GM23338 (cell line): ENCODE data around the gene SOX13. TPM values are rescaled to one million over a fixed set of nuclear protein-coding genes. Genes with fewer than 3 reads are reported as not detected.

ENCODE experiments used
- ATAC-seq: fragments of 200-7000 bp; cut with Tn5 transposase; 3 replicates; pipeline ENCODE4 v1.9.1; 2020
- DNase-seq: peaks from one replicate; pipeline ENCODE4 v3.0.0-alpha.2; 2015; ENCODE audit warnings: low spot score
- H2AFZ ChIP-seq: fragments of 200-600 bp; sonication (generic); 2 replicates; pipeline ENCODE4 v1.8.0; 2016; ENCODE audit warnings: antibody characterized with exemption, mild to moderate bottlenecking, moderate library complexity
- H3F3A ChIP-seq: fragments of 200-600 bp; sonication (generic); replicated peaks from 2 replicates; pipeline ENCODE4 v1.8.0; 2017; ENCODE audit warnings: antibody characterized with exemption, mixed run types, low read depth
- H3K27ac ChIP-seq: fragments of 200-600 bp; sonication (generic); 2 replicates; pipeline ENCODE4 v1.6.1; 2016; ENCODE audit warnings: low read depth
- H3K27me3 ChIP-seq: fragments of 200-600 bp; sonication (generic); 2 replicates; pipeline ENCODE4 v1.8.0; 2016; ENCODE audit warnings: mild to moderate bottlenecking, mixed run types, moderate library complexity; ENCODE audit not compliant: insufficient read depth
- H3K36me3 ChIP-seq: fragments of 200-600 bp; sonication (generic); 2 replicates; pipeline ENCODE4 v1.8.0; 2016; ENCODE audit warnings: mild to moderate bottlenecking; ENCODE audit not compliant: insufficient read depth
- H3K4me1 ChIP-seq: fragments of 200-600 bp; sonication (generic); 2 replicates; pipeline ENCODE4 v1.8.0; 2016; ENCODE audit warnings: mild to moderate bottlenecking, moderate library complexity; ENCODE audit not compliant: insufficient read depth
- H3K4me2 ChIP-seq: fragments of 200-600 bp; sonication (generic); 2 replicates; pipeline ENCODE4 v1.7.1; 2017; ENCODE audit warnings: mixed run types
- H3K4me3 ChIP-seq: fragments of 200-600 bp; sonication (generic); 2 replicates; pipeline ENCODE4 v1.6.1; 2016; ENCODE audit warnings: mixed run types
- H3K79me2 ChIP-seq: fragments of 200-600 bp; sonication (generic); replicated peaks from 2 replicates; pipeline ENCODE4 v1.8.0; 2017; ENCODE audit warnings: mild to moderate bottlenecking; ENCODE audit not compliant: insufficient read depth
- H3K9me2 ChIP-seq: fragments of 200-600 bp; sonication (generic); 2 replicates; pipeline ENCODE4 v1.8.0; 2017; ENCODE audit not compliant: insufficient read depth
- H4K20me1 ChIP-seq: fragments of 200-600 bp; sonication (generic); replicated peaks from 2 replicates; pipeline ENCODE4 v1.8.0; 2017; ENCODE audit warnings: mild to moderate bottlenecking; ENCODE audit not compliant: insufficient read depth
- H3K27ac Mint-ChIP-seq: 2 replicates; pipeline ENCODE4 v1.8.0; 2020; ENCODE audit warnings: inconsistent platforms, mild to moderate bottlenecking, moderate library complexity, mixed read lengths
- H3K27me3 Mint-ChIP-seq: 3 replicates; pipeline ENCODE4 v1.8.0; 2022; ENCODE audit warnings: low read depth, mild to moderate bottlenecking, moderate library complexity, mixed read lengths, inconsistent platforms; ENCODE audit not compliant: insufficient read depth, poor library complexity
- H3K36me3 Mint-ChIP-seq: 3 replicates; pipeline ENCODE4 v1.8.0; 2021; ENCODE audit warnings: low read depth, mild to moderate bottlenecking, inconsistent platforms, moderate library complexity, mixed read lengths
- H3K4me1 Mint-ChIP-seq: 3 replicates; pipeline ENCODE4 v1.8.0; 2020; ENCODE audit warnings: mild to moderate bottlenecking, inconsistent platforms, mixed read lengths
- H3K4me3 Mint-ChIP-seq: 3 replicates; pipeline ENCODE4 v1.8.0; 2021; ENCODE audit warnings: moderate library complexity, mild to moderate bottlenecking, inconsistent platforms, mixed read lengths
- H3K9me3 Mint-ChIP-seq: 3 replicates; pipeline ENCODE4 v1.8.0; 2020; ENCODE audit warnings: moderate library complexity, mild to moderate bottlenecking, inconsistent platforms, mixed read lengths
- CREB1 ChIP-seq: fragments of 250-450 bp; sonication (Bioruptor Pico); IDR thresholded peaks from 2 replicates; pipeline ENCODE4 v1.5.0; 2020; ENCODE audit warnings: low read depth, mild to moderate bottlenecking, moderate library complexity
- CTCF ChIP-seq, 2 experiments: fragments of 200-600 bp in 1 of 2; sonication (generic) in 1 of 2; conservative IDR thresholded peaks; 2 replicates each; pipeline versions ENCODE4 v1.5.1 to v1.6.1; 2016 to 2017; ENCODE audit warnings: antibody characterized with exemption in 2 of 2, low read depth in 2 of 2, mild to moderate bottlenecking in 2 of 2, moderate library complexity in 1 of 2
- ETS1 ChIP-seq: IDR thresholded peaks from 2 replicates; pipeline ENCODE4 v1.6.1; 2016; ENCODE audit warnings: antibody characterized with exemption
- EZH2 ChIP-seq: fragments of 200-600 bp; sonication (generic); IDR thresholded peaks from one replicate; pipeline ENCODE4 v1.8.0; 2017; ENCODE audit warnings: antibody characterized with exemption, mild to moderate bottlenecking, low read depth; ENCODE audit not compliant: unreplicated experiment
- EZH2phosphoT487 ChIP-seq: fragments of 200-600 bp; sonication (generic); IDR thresholded peaks from one replicate; pipeline ENCODE4 v1.8.1; 2018; ENCODE audit warnings: antibody characterized with exemption; ENCODE audit not compliant: unreplicated experiment
- JUNB ChIP-seq: IDR thresholded peaks from one replicate; pipeline ENCODE4 v1.6.1; 2016; ENCODE audit warnings: antibody characterized with exemption; ENCODE audit not compliant: unreplicated experiment
- NANOG ChIP-seq: IDR thresholded peaks from 2 replicates; pipeline ENCODE4 v1.6.1; 2016; ENCODE audit warnings: antibody characterized with exemption, borderline replicate concordance
- POLR2AphosphoS5 ChIP-seq: IDR thresholded peaks from 2 replicates; pipeline ENCODE4 v1.6.1; 2016; ENCODE audit warnings: antibody characterized with exemption, low read depth
- STAT1 ChIP-seq: IDR thresholded peaks from one replicate; pipeline ENCODE4 v1.6.1; 2016; ENCODE audit warnings: antibody characterized with exemption; ENCODE audit not compliant: unreplicated experiment
- ZNF114 ChIP-seq: fragments of 250-450 bp; sonication (Bioruptor Pico); IDR thresholded peaks from 2 replicates; pipeline ENCODE4 v1.5.0; 2020; ENCODE audit warnings: mild to moderate bottlenecking, moderate library complexity
- ZNF331 ChIP-seq: fragments of 250-450 bp; sonication (Bioruptor Pico); IDR thresholded peaks from 2 replicates; pipeline ENCODE4 v1.5.0; 2020; ENCODE audit warnings: low read depth, mild to moderate bottlenecking, moderate library complexity
- ZNF462 ChIP-seq: fragments of 250-450 bp; sonication (Bioruptor Pico); IDR thresholded peaks from 2 replicates; pipeline ENCODE4 v1.5.0; 2020; ENCODE audit warnings: mild to moderate bottlenecking, moderate library complexity
- polyA plus RNA-seq: library from polyadenylated mRNA; unstranded; fragments of >200 nt; fragmentation: Nextera tagmentation; extraction: Ambion mirVana; gene quantifications from 2 replicates; pipeline ENCODE4 v1.2.1, GENCODE V29; 2016
- total RNA-seq: library from RNA; depleted of rRNA; stranded (reverse); fragments of >200 nt; shearing (Covaris generic); gene quantifications from 2 replicates; pipeline ENCODE4 v1.2.3, GENCODE V29; 2014
- TF ChIP-seq, protein P1 (sequence below): IDR thresholded peaks from one replicate; pipeline ENCODE4 v1.6.1; 2018; ENCODE audit warnings: antibody characterized with exemption; ENCODE audit not compliant: unreplicated experiment

The SOX13 gene
- total and polyA plus RNA-seq, 2 experiments from 2014 or later = 28.6 to 123 TPM

DNA sequence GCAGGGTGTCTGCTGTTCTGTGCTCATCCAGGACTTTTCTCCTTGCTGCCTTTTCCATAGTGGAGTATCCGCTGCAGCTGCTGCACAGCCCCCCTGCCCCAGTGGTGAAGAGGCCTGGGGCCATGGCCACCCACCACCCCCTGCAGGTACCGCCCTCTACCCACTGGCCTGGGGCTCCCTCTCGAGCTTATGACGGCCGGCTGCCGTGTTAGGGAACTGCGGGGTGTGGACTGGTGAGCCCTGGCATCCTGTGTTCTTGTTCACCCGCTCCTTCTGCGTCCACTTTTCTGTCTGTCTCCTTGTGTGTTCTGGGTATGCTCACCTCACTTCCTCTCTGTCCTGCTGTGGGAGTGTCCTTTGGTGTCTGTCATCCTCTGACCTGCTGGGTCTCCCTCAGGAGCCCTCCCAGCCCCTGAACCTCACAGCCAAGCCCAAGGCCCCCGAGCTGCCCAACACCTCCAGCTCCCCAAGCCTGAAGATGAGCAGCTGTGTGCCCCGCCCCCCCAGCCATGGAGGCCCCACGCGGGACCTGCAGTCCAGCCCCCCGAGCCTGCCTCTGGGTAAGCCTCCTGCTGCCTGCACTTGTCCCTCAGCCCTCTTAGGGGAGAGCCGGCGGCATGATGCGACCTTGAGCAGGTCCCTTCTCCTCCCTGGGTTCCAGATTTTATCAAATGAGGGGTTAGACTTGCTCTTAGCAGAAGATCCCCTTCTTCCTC, 49.1 kb downstream of the SOX13 start:
- no peaks in the 10 kb centered on the region for H3K9me2 ChIP-seq
- Mint-ChIP-seq H3K36me3 (peaks cover 87% of the 10 kb centered on the region), H3K4me3 (no peak overlapping the region), H3K27me3 (peaks cover 15% of the 10 kb centered on the region), H3K9me3 (no peaks in the 10 kb centered on the region), H3K27ac (no peak overlapping the region), H3K4me1 (peaks cover 19% of the 10 kb centered on the region)
- H3K36me3 ChIP-seq = peaks cover 42% of the 10 kb centered on the region
- ATAC-seq (no peak), DNase-seq (no peak)
- no peak overlapping the region for H3K4me2 ChIP-seq
- H2AFZ ChIP-seq = no peak overlapping the region
- H3F3A ChIP-seq = 0 out of 2 replicates have a peak, but pooled peaks cover 14% of the 10 kb centered on the region
- H3K79me2 ChIP-seq = 0 out of 2 replicates have a peak, but pooled peaks cover 3% of the 10 kb centered on the region
- H4K20me1 ChIP-seq = peaks cover 16% of the 10 kb centered on the region
- TF ChIP-seq NANOG (no peak), POLR2AphosphoS5 (no peak), EZH2 (no peak), CREB1 (CRISPR knock-in tag) (no peak), ZNF331 (CRISPR knock-in tag) (no peak), ZNF114 (no peak), CTCF (conservative IDR thresholded peaks at IDR 0.05; ENCODE audit: low read depth in 2 of 2) (no peak), EZH2phosphoT487 (no peak), JUNB (no peak), STAT1 (no peak), ZNF462 (CRISPR knock-in tag) (no peak), ETS1 (no peak)
- TF ChIP-seq, protein P1, sequence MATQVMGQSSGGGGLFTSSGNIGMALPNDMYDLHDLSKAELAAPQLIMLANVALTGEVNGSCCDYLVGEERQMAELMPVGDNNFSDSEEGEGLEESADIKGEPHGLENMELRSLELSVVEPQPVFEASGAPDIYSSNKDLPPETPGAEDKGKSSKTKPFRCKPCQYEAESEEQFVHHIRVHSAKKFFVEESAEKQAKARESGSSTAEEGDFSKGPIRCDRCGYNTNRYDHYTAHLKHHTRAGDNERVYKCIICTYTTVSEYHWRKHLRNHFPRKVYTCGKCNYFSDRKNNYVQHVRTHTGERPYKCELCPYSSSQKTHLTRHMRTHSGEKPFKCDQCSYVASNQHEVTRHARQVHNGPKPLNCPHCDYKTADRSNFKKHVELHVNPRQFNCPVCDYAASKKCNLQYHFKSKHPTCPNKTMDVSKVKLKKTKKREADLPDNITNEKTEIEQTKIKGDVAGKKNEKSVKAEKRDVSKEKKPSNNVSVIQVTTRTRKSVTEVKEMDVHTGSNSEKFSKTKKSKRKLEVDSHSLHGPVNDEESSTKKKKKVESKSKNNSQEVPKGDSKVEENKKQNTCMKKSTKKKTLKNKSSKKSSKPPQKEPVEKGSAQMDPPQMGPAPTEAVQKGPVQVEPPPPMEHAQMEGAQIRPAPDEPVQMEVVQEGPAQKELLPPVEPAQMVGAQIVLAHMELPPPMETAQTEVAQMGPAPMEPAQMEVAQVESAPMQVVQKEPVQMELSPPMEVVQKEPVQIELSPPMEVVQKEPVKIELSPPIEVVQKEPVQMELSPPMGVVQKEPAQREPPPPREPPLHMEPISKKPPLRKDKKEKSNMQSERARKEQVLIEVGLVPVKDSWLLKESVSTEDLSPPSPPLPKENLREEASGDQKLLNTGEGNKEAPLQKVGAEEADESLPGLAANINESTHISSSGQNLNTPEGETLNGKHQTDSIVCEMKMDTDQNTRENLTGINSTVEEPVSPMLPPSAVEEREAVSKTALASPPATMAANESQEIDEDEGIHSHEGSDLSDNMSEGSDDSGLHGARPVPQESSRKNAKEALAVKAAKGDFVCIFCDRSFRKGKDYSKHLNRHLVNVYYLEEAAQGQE = no peak
- peaks cover 7% of the 10 kb centered on the region; the same call in 1 of the 2 replicates for H3K4me1 ChIP-seq
- H3K27ac ChIP-seq = peak overlapping the region; percentile 32; the same call in 1 of the 2 replicates
- H3K27me3 ChIP-seq = no peaks in the 10 kb centered on the region
- H3K4me3 ChIP-seq = no peak overlapping the region
